Stimulated activated CD4-positive, alpha-beta T cell treated with anti-CD3 and anti-CD28 coated beads, Interleukin-2, amount 100 ng/mL, for 4 hours (primary cell): Measurements from ENCODE around the gene AK5.

Experiments used
- DNase-seq: peaks from one replicate; pipeline ENCODE4 v3.0.0-alpha.2; 2020; ENCODE audit warnings: low read depth

The AK5 gene

GRCh38 chr1:77354536-77354935, 72.7 kb downstream of the AK5 start:
- no peak for DNase-seq

DNA sequence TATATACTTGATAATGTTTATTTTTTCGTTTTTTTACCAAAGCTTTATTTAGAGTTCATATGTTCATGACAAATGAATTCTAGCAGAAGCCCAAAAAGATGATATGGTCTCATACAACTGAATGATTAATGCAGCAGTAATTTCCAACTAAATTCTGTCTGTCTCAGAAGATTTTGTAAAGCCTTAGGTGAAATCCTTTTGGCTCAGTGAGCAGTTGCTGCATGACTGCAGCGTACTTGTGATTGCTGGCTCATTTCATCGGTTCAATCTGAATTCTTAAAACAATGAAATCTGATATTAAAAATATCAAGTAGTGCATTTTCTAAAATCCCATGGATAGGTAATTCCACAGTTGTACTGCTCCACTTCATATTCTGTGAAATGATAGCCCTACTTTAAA, 73.2 kb downstream of the AK5 start:
- no peak for DNase-seq

- DNase-seq: no peak
Observed at GRCh38 chr1:77356136-77356535, 74.3 kb downstream of the AK5 start.

DNA sequence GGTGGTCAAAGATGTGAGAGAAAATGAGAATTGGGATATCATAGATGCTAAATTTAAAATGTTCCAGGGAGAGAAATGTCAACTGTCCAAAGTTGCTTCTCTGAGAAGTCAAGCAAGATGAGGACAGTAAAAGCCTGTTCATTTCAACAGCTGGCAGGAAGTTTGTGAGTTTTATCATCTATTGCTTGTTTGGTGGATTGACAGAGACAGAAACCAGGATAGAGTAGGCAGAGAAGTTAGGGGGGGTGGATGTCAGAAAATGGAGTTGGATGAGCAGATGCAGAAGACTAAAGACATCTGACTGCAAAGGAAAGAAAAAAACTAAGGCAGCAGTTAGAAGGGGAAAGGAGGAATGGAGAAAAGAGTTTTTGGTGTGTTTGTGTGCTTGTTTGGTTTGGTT, 78.4 kb downstream of the AK5 start:
- no peak for DNase-seq

DNA sequence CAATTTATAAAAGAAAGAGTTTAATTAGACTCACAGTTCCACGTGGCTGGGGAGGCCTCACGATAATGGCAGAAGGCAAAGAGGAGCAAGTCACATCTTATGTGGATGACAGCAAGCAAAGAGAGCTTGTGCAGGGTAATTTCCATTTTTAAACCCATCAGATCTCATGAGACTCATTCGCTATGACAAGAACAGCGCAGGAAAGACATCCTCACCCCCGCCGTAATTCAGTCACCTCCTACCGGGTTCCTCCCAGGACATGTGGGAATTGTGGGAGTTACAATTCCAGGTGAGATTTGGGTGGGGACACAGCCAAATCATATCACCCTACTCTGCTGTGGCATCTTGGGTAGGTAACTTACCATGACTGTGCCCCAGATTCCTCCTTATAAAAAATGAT, 79.8 kb downstream of the AK5 start:
- no peak for DNase-seq

DNA sequence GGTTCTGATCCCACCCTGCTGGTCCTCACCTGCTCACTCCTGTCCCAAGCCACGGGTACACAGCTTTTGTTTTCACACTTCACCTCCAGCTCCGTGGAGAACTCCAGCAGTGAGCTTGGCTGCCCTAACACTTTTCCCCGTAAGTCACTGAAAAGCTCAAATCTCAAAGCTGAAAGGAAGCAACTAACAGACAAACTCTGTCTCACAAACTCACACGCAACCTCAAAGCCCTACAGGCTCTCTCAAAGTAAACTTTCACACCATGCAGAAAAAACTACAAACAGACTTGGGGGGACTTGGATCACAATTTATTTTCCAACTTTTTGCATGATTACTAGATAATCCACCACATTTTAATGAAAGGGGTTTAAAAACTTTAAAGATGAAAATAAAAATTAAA, 88.3 kb downstream of the AK5 start:
- DNase-seq: no peak

GRCh38 chr1:77370583-77371306, 88.9 kb downstream of the AK5 start:
- DNase-seq: no peak

GRCh38 chr1:77371396-77371795, 89.6 kb downstream of the AK5 start:
- DNase-seq: no peak

DNA sequence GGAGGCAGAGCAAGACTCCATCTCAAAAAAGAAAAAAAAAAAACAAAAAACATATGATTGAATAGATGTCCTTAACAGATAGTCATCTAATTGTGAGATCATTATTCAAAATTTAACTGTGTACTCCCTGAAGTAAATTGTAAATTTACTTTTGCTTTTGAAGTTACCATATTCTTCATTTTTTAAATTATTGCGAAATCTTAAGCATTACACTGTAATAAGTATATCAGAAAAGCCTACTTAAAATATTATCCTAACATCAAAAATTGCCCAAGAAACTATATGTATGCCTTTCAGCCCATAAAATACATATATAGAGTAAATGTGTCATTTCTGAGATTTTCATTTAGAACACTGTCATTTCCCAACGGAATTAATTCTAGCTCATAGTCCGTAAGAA, 91.9 kb downstream of the AK5 start:
- DNase-seq: no peak

- no peak for DNase-seq
Observed at GRCh38 chr1:77375541-77375940, 93.7 kb downstream of the AK5 start.

DNA sequence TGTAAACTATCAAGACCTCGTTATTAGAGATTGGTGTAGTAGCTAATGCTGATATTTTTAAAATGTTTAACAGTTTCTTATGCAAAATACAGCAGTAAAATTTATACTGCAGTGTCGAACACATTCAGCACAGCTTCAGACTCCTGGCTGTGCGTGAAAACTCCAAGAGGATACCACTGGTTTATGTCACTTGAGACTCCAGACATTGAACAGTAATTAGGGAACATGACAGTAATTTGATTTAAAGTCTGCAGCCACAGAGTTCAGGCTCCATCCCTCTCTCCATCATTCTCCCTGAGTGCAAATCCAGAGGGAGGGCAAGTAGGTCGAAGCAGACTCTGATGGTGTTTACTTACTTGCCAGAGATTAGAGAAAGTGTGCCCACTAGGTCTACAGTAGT, 94.2 kb downstream of the AK5 start:
- no peak for DNase-seq

GRCh38 chr1:77378723-77379535, 97.1 kb downstream of the AK5 start:
- no peak for DNase-seq

GRCh38 chr1:77382366-77382765, 100.5 kb downstream of the AK5 start:
- no peak for DNase-seq

- no peak for DNase-seq
Observed at GRCh38 chr1:77383236-77383635, 101.4 kb downstream of the AK5 start.

GRCh38 chr1:77385551-77385950, 103.7 kb downstream of the AK5 start:
- no peak for DNase-seq

- DNase-seq: no peak
Observed at GRCh38 chr1:77386276-77386675, 104.5 kb downstream of the AK5 start.

DNA sequence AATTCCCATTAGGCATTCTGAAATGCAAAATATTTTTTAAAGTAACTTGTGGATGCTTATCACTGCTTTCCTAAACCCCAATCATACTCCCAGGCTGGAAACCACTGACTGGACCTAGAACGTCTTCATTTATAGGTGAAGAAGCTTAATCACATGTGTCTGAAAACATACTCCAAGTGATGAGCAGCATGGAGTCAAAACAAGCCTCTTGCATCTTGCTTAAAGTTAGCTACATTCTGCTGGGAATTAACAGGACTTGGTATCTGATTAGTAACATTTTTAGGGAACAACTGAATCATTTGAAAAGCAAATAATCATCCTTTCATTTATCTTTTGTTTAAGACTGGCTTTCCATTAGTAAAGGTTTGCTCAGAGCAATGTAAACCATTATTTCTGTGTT, 105.7 kb downstream of the AK5 start:
- DNase-seq: no peak

- no peak for DNase-seq
Observed at GRCh38 chr1:77388661-77389060, 106.8 kb downstream of the AK5 start.

GRCh38 chr1:77392486-77392885, 110.7 kb downstream of the AK5 start:
- DNase-seq: no peak

- DNase-seq: no peak
Observed at GRCh38 chr1:77394166-77394565, 112.3 kb downstream of the AK5 start.

GRCh38 chr1:77395051-77395450, 113.2 kb downstream of the AK5 start:
- no peak for DNase-seq

DNA sequence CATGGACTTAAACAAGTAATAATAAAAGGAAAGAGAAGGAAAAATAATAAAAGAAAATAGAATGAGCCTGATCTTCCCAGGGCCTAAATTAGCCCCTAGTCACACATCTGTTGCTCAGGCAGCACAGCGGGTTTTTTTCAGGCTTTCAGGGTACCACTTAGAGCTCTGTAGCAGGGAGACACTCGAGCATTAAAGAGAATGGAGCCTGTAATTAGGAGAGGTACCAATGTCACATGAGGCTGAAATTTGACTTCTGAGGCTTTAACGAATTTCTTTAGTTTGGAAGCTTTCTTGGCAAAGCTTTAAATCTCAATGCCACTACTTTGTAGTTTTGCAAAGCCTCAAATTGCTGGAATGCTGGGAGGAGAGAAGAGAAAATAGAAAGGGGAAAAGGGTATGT, 116.3 kb downstream of the AK5 start:
- DNase-seq: no peak

GRCh38 chr1:77399250-77400086, 117.6 kb downstream of the AK5 start:
- no peak for DNase-seq
